GM12878 (cell line): ENCODE measurements around the gene GPATCH2L. TPM values are rescaled to one million over a fixed set of nuclear protein-coding genes. Genes with fewer than 3 reads are reported as not detected.

ENCODE experiments used
- ATF7 ChIP-seq: fragments of 450-650 bp; IDR thresholded peaks from 2 replicates; pipeline ENCODE4 v1.6.1; 2016; ENCODE audit warnings: low read depth, mild to moderate bottlenecking
- CBFB ChIP-seq: IDR thresholded peaks from 2 replicates; pipeline ENCODE4 v1.6.1; 2016; ENCODE audit warnings: antibody characterized with exemption, low read depth
- CHD1 ChIP-seq: IDR thresholded peaks from 2 replicates; pipeline ENCODE4 v1.6.1; 2012; ENCODE audit warnings: low read depth, low read length, improper control_type of control experiment
- E2F4 ChIP-seq: IDR thresholded peaks from 2 replicates; pipeline ENCODE4 v1.6.1; 2012; ENCODE audit warnings: low read depth, low read length, improper control_type of control experiment
- ELK1 ChIP-seq: IDR thresholded peaks from 2 replicates; pipeline ENCODE4 v1.6.1; 2012; ENCODE audit warnings: low read depth, low read length, improper control_type of control experiment
- ESRRA ChIP-seq: IDR thresholded peaks from 2 replicates; pipeline ENCODE4 v1.6.1; 2012; ENCODE audit warnings: mild to moderate bottlenecking, low read length, improper control_type of control experiment
- JUNB ChIP-seq: IDR thresholded peaks from 2 replicates; pipeline ENCODE4 v1.6.1; 2016; ENCODE audit warnings: antibody characterized with exemption, mild to moderate bottlenecking
- KDM1A ChIP-seq: fragments of 200-600 bp; sonication (generic); IDR thresholded peaks from 2 replicates; pipeline ENCODE4 v1.6.1; 2016; ENCODE audit warnings: borderline replicate concordance
- MTA3 ChIP-seq: IDR thresholded peaks from 2 replicates; pipeline ENCODE4 v1.6.1; 2012; ENCODE audit warnings: low read length, inconsistent platforms, borderline replicate concordance
- MYC ChIP-seq: IDR thresholded peaks from 2 replicates; pipeline ENCODE4 v1.6.1; 2011; ENCODE audit warnings: mild to moderate bottlenecking, low read length, moderate library complexity, inconsistent platforms; ENCODE audit not compliant: insufficient read depth, insufficient replicate concordance, insufficient read length, severe bottlenecking
- NR2C1 ChIP-seq: fragments of 450-650 bp; IDR thresholded peaks from 2 replicates; pipeline ENCODE4 v1.6.1; 2017; ENCODE audit warnings: antibody characterized with exemption, mild to moderate bottlenecking, moderate library complexity
- NR2C2 ChIP-seq: IDR thresholded peaks from 2 replicates; pipeline ENCODE4 v1.6.1; 2011; ENCODE audit warnings: borderline replicate concordance, low read depth; ENCODE audit not compliant: control insufficient read depth, insufficient read length
- NRF1 ChIP-seq: conservative IDR thresholded peaks from 2 replicates; pipeline ENCODE4 v1.6.1; 2011; ENCODE audit warnings: mild to moderate bottlenecking, low read depth, low read length, improper control_type of control experiment
- PAX8 ChIP-seq: fragments of 450-650 bp; IDR thresholded peaks from 2 replicates; pipeline ENCODE4 v1.6.1; 2017; ENCODE audit warnings: mild to moderate bottlenecking, moderate library complexity
- POLR2AphosphoS2 ChIP-seq: IDR thresholded peaks from 2 replicates; pipeline ENCODE4 v1.6.1; 2011; ENCODE audit warnings: low read depth, mild to moderate bottlenecking, low read length, improper control_type of control experiment, moderate library complexity
- POLR2AphosphoS5 ChIP-seq: IDR thresholded peaks from 2 replicates; pipeline ENCODE4 v1.6.1; 2011; ENCODE audit warnings: mild to moderate bottlenecking, low read length, inconsistent platforms
- POU2F2 ChIP-seq: IDR thresholded peaks from 3 replicates; pipeline ENCODE4 v1.6.1; 2011; ENCODE audit warnings: low read depth, mild to moderate bottlenecking, low read length, borderline replicate concordance
- RFX5 ChIP-seq: IDR thresholded peaks from 2 replicates; pipeline ENCODE4 v1.6.1; 2011; ENCODE audit warnings: low read depth, low read length, improper control_type of control experiment
- SIX5 ChIP-seq: IDR thresholded peaks from 2 replicates; pipeline ENCODE4 v1.6.1; 2011; ENCODE audit warnings: mild to moderate bottlenecking, low read depth, low read length, moderate library complexity; ENCODE audit not compliant: severe bottlenecking
- SMAD5 ChIP-seq: IDR thresholded peaks from 2 replicates; pipeline ENCODE4 v1.6.1; 2016; ENCODE audit warnings: antibody characterized with exemption, low read depth
- SMARCA5 ChIP-seq: fragments of 450-650 bp; IDR thresholded peaks from 2 replicates; pipeline ENCODE4 v1.6.1; 2017; ENCODE audit warnings: mild to moderate bottlenecking
- ZBTB40 ChIP-seq: fragments of 450-650 bp; IDR thresholded peaks from 2 replicates; pipeline ENCODE4 v1.6.1; 2016; ENCODE audit warnings: mild to moderate bottlenecking, moderate library complexity, borderline replicate concordance
- polyA plus RNA-seq, 11 experiments: library from polyadenylated mRNA; depleted of rRNA in 4 of 11; unstranded in 6 of 11; stranded (reverse) in 5 of 11; fragments of >200 nt; fragmentation: Nextera tagmentation in 4 of 11; fragmentation: Illumina TruSeq in 1 of 11; extraction: Ambion mirVana in 4 of 11; extraction: Trizol in 1 of 11; gene quantifications; 1 replicate in 1 of 11; 2 replicates in 10 of 11; pipeline versions ENCODE4 v1.2.1 to v1.2.3, GENCODE V29; 2011 to 2016; ENCODE audit warnings: inconsistent platforms in 2 of 11, missing spikeins in 2 of 11, low read depth in 1 of 11
- total RNA-seq, 4 experiments: library from RNA; depleted of rRNA in 3 of 4; stranded (reverse); fragments of >200 nt in 3 of 4; fragmentation: Illumina TruSeq in 1 of 4; extraction: Trizol in 1 of 4; gene quantifications; 2 replicates each; pipeline versions ENCODE4 v1.2.1 to v1.2.3, GENCODE V29; 2013 to 2021
- TF ChIP-seq, protein P1 (sequence below): fragments of 450-650 bp; formaldehyde crosslinking; IDR thresholded peaks from 2 replicates; pipeline ENCODE4 v1.4.0; 2020; ENCODE audit warnings: mild to moderate bottlenecking, moderate library complexity

Gene GPATCH2L
- total and polyA plus RNA-seq, 10 of the 15 experiments (the other 5 are each of a cell fraction or from before 2014, with no cell fraction given), result 9.1 to 50.9 (median 24.4) TPM

DNA sequence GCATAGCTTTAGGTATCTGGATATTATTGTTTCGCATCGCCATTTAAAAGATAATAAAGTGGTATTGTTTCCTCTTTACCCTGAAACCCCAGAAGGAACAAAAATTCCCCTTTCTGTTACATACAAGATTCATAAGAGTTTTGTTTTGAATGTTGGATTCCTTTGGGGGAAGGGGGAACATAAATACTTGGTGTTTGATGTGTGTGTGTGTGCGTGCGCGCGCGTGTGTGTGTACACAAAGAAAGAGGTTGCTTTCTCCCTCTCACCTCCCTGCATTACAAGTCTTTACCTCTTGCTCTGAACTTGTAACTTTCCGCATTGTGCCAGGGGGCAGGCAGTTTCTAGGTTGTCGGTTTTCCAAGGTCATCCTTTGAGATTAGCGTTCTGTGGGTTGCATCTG lies 76.4 kb downstream of the GPATCH2L start (continued):
- no peak; the same call in 2 of the 3 replicates for TF ChIP-seq POU2F2
- TF ChIP-seq NR2C2, result no peak
- TF ChIP-seq ELK1, result no peak
- no peak for TF ChIP-seq CHD1
- no peak for TF ChIP-seq NRF1
- TF ChIP-seq POLR2AphosphoS5, result no peak
- TF ChIP-seq ATF7, result no peak
- TF ChIP-seq JUNB, result peak; percentile 59
- TF ChIP-seq, protein P1, sequence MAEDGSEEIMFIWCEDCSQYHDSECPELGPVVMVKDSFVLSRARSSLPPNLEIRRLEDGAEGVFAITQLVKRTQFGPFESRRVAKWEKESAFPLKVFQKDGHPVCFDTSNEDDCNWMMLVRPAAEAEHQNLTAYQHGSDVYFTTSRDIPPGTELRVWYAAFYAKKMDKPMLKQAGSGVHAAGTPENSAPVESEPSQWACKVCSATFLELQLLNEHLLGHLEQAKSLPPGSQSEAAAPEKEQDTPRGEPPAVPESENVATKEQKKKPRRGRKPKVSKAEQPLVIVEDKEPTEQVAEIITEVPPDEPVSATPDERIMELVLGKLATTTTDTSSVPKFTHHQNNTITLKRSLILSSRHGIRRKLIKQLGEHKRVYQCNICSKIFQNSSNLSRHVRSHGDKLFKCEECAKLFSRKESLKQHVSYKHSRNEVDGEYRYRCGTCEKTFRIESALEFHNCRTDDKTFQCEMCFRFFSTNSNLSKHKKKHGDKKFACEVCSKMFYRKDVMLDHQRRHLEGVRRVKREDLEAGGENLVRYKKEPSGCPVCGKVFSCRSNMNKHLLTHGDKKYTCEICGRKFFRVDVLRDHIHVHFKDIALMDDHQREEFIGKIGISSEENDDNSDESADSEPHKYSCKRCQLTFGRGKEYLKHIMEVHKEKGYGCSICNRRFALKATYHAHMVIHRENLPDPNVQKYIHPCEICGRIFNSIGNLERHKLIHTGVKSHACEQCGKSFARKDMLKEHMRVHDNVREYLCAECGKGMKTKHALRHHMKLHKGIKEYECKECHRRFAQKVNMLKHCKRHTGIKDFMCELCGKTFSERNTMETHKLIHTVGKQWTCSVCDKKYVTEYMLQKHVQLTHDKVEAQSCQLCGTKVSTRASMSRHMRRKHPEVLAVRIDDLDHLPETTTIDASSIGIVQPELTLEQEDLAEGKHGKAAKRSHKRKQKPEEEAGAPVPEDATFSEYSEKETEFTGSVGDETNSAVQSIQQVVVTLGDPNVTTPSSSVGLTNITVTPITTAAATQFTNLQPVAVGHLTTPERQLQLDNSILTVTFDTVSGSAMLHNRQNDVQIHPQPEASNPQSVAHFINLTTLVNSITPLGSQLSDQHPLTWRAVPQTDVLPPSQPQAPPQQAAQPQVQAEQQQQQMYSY (CRISPR knock-in tag), result no peak
- no peak for TF ChIP-seq MYC
- no peak for TF ChIP-seq ESRRA
- TF ChIP-seq ZBTB40, result no peak
- TF ChIP-seq SMARCA5, result no peak
- TF ChIP-seq CBFB, result no peak
- TF ChIP-seq RFX5, result no peak
- TF ChIP-seq SIX5, result no peak
- TF ChIP-seq POLR2AphosphoS2, result no peak
- 0 out of 2 replicates have a peak, but pooled peaks have one; percentile 53 for TF ChIP-seq MTA3
- TF ChIP-seq NR2C1, result no peak
- no peak for TF ChIP-seq KDM1A
- no peak for TF ChIP-seq PAX8
- TF ChIP-seq SMAD5, result no peak
- no peak for TF ChIP-seq E2F4
